Neutrophil (primary cell): ENCODE measurements around the gene GPS1.

Experiments
- H3K27ac ChIP-seq: fragments of 200-600 bp; sonication (generic); 2 replicates; pipeline ENCODE4 v1.5.1; 2016; ENCODE audit warnings: mild to moderate bottlenecking, moderate library complexity
- H3K27me3 ChIP-seq: fragments of 200-600 bp; sonication (generic); 2 replicates; pipeline ENCODE4 v1.6.0; 2016; ENCODE audit warnings: mild to moderate bottlenecking
- H3K36me3 ChIP-seq: fragments of 200-600 bp; sonication (generic); 2 replicates; pipeline ENCODE4 v1.5.1; 2017
- H3K4me1 ChIP-seq, 2 experiments: fragments of 200-600 bp in 1 of 2; sonication (generic) in 1 of 2; 1 replicate in 1 of 2; 2 replicates in 1 of 2; pipeline versions ENCODE4 v1.5.1 to v1.6.1; 2013 to 2016; ENCODE audit warnings: low read depth in 1 of 2, low read length in 1 of 2, mild to moderate bottlenecking in 1 of 2, moderate library complexity in 1 of 2; ENCODE audit not compliant: control insufficient read depth in 1 of 2, insufficient read depth in 1 of 2
- H3K4me3 ChIP-seq, 2 experiments: fragments of 200-600 bp in 1 of 2; sonication (generic) in 1 of 2; 1 replicate in 1 of 2; 2 replicates in 1 of 2; pipeline ENCODE4 v1.5.1; 2013 to 2016; ENCODE audit warnings: low read depth in 1 of 2, low read length in 1 of 2, mild to moderate bottlenecking in 1 of 2, moderate library complexity in 1 of 2
- H3K9me3 ChIP-seq: fragments of 200-600 bp; sonication (generic); 2 replicates; pipeline ENCODE4 v1.5.1; 2016
- CTCF ChIP-seq: fragments of 200-600 bp; sonication (generic); IDR thresholded peaks from 2 replicates; pipeline ENCODE4 v1.5.1; 2016; ENCODE audit warnings: antibody characterized with exemption

GPS1 gene

GRCh38 chr17:82082456-82082855 lies 30.8 kb downstream of the GPS1 start:
- peaks cover 48% of the 10 kb centered on the region for H3K36me3 ChIP-seq
- H3K27me3 ChIP-seq: no peaks in the 10 kb centered on the region
- no peaks in the 10 kb centered on the region for H3K9me3 ChIP-seq
- no peak overlapping the region for H3K27ac ChIP-seq
- H3K4me3 ChIP-seq: no peak overlapping the region
- H3K4me1 ChIP-seq: no peaks in the 10 kb centered on the region
- TF ChIP-seq CTCF: no peak

- Histone ChIP-seq H3K4me1 (no peaks in the 10 kb centered on the region), H3K27ac (no peak overlapping the region), H3K4me3 (no peak overlapping the region), H3K27me3 (no peaks in the 10 kb centered on the region), H3K9me3 (no peaks in the 10 kb centered on the region), H3K36me3 (peaks cover 54% of the 10 kb centered on the region)
- TF ChIP-seq CTCF: no peak
Measured at GRCh38 chr17:82083009-82083408, 31.3 kb downstream of the GPS1 start.

GRCh38 chr17:82083533-82084359 lies 32.0 kb downstream of the GPS1 start:
- H3K4me3 ChIP-seq: no peak overlapping the region
- no peak for TF ChIP-seq CTCF
- H3K9me3 ChIP-seq: no peaks in the 10 kb centered on the region
- H3K27ac ChIP-seq: no peak overlapping the region
- H3K36me3 ChIP-seq: peaks cover 61% of the 10 kb centered on the region
- H3K27me3 ChIP-seq: no peaks in the 10 kb centered on the region
- H3K4me1 ChIP-seq: no peaks in the 10 kb centered on the region

- Histone ChIP-seq H3K27ac (no peak overlapping the region), H3K9me3 (no peaks in the 10 kb centered on the region), H3K4me1 (no peaks in the 10 kb centered on the region), H3K4me3 (no peak overlapping the region), H3K36me3 (peaks cover 68% of the 10 kb centered on the region), H3K27me3 (no peaks in the 10 kb centered on the region)
- TF ChIP-seq CTCF: no peak
Measured at GRCh38 chr17:82084373-82085030, 32.8 kb downstream of the GPS1 start.

GRCh38 chr17:82085031-82085861 lies 33.5 kb downstream of the GPS1 start:
- Histone ChIP-seq H3K27me3 (no peaks in the 10 kb centered on the region), H3K4me3 (no peak overlapping the region), H3K9me3 (no peaks in the 10 kb centered on the region), H3K36me3 (peaks cover 68% of the 10 kb centered on the region), H3K27ac (no peak overlapping the region), H3K4me1 (no peaks in the 10 kb centered on the region)
- no peak for TF ChIP-seq CTCF
